H1 (cell line): ENCODE measurements around the gene ARHGEF10L.

ENCODE experiments used
- CTCF ChIP-seq, 3 experiments: IDR thresholded peaks; 1 replicate in 2 of 3; 2 replicates in 1 of 3; pipeline versions ENCODE4 v1.5.1 to v1.6.1; 2011; ENCODE audit warnings: low read length in 3 of 3, mild to moderate bottlenecking in 3 of 3, inconsistent platforms in 2 of 3, low read depth in 1 of 3, moderate library complexity in 1 of 3; ENCODE audit not compliant: insufficient read depth in 1 of 3; ENCODE audit errors: control extremely low read depth in 1 of 3
- EP300 ChIP-seq, 2 experiments: IDR thresholded peaks; 1 replicate in 1 of 2; 2 replicates in 1 of 2; pipeline ENCODE4 v1.6.1; 2011 to 2012; ENCODE audit warnings: low read depth in 2 of 2, low read length in 2 of 2, mild to moderate bottlenecking in 2 of 2, borderline replicate concordance in 1 of 2, inconsistent platforms in 1 of 2, moderate library complexity in 1 of 2
- RAD21 ChIP-seq, 2 experiments: IDR thresholded peaks in 1 of 2; conservative IDR thresholded peaks in 1 of 2; 2 replicates each; pipeline ENCODE4 v1.6.1; 2011; ENCODE audit warnings: low read depth in 2 of 2, low read length in 2 of 2, improper control_type of control experiment in 1 of 2, inconsistent platforms in 1 of 2, mild to moderate bottlenecking in 1 of 2, moderate library complexity in 1 of 2
- TF ChIP-seq, protein P1 (sequence below): IDR thresholded peaks from 2 replicates; pipeline ENCODE4 v1.6.1; 2011; ENCODE audit warnings: low read length, improper control_type of control experiment

DNA sequence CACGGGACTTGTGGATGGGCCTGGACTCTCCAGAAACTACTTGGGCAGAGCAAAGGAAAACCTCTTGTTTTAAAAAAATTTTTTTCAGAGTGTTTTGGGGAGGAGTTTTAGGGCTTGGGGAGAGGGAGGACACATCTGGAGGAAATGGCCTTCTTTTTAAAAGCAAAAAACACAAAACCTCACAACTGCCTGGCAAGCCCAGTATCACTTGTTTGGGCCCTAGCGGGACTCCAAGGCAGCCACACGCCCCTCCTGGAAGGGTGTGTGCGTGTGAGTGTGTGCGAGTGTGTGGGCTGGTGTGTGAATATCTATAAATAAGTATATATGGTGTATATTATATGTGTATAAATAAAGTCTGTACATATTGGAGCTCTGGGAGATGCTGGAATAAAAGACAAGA lies 158.0 kb downstream of the ARHGEF10L start:
- no peak for TF ChIP-seq EP300 (IDR thresholded peaks at IDR 0.05; ENCODE audit: borderline replicate concordance in 1 of 2, low read depth in 2 of 2, low read length in 2 of 2)
- TF ChIP-seq, protein P1, sequence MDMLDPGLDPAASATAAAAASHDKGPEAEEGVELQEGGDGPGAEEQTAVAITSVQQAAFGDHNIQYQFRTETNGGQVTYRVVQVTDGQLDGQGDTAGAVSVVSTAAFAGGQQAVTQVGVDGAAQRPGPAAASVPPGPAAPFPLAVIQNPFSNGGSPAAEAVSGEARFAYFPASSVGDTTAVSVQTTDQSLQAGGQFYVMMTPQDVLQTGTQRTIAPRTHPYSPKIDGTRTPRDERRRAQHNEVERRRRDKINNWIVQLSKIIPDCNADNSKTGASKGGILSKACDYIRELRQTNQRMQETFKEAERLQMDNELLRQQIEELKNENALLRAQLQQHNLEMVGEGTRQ = no peak
- no peak for TF ChIP-seq CTCF (IDR thresholded peaks at IDR 0.05; ENCODE audit: control extremely low read depth in 1 of 3, insufficient read depth in 1 of 3, low read depth in 1 of 3, low read length in 3 of 3)
- TF ChIP-seq RAD21 (IDR thresholded peaks at IDR 0.05 in 1 of 2, conservative IDR thresholded peaks at IDR 0.05 in 1 of 2; ENCODE audit: low read depth in 2 of 2, low read length in 2 of 2) = no peak
